Activated naive CD4-positive, alpha-beta T cell (primary cell): ENCODE results near the gene RNLS.
"Not testable (repeated sequence)": the region's sequence is repeated elsewhere in the genome, so short reads cannot be mapped to it uniquely, and the experiment has no call there.

Source experiments
- DNase-seq, 4 experiments: peaks; one replicate each; lab custom pipeline; 2025; lab: John Stamatoyannopoulos, UW

RNLS gene

DNA sequence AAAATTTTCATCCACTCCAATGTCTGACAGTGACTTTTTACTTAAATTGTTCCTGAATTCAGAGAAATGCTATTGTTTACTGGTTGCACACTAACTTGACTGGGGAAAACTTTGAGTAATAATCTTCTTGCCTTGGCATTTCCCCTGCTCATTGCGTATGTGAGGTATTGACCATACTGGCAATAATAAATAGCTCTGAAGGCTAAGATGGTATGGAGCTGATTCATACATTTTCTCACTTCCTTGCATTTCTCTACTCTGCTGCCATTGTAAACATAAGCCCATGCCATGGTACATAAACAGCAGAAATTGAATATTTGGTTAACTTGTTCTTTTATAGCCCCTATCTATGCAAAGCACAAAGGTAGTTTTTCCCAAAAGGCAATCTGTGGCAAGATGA, 290.0 kb downstream of the RNLS start:
- no peak for DNase-seq

DNA sequence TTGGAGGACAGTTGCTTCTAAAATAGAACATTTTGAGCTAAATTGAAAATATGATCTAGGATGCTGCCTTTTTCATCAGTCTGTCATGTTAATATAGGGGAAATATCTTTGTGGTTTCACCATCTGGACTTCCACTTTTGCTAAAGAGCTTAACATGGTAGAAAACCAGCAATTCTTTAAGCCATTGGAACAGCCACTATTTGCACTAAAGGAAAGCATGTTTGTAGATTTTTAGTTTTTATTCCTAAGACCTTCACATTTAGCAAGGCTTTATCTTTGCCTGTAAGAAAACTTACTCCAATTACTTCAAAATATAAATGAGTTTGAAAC, 291.0 kb downstream of the RNLS start:
- DNase-seq: no peak

DNA sequence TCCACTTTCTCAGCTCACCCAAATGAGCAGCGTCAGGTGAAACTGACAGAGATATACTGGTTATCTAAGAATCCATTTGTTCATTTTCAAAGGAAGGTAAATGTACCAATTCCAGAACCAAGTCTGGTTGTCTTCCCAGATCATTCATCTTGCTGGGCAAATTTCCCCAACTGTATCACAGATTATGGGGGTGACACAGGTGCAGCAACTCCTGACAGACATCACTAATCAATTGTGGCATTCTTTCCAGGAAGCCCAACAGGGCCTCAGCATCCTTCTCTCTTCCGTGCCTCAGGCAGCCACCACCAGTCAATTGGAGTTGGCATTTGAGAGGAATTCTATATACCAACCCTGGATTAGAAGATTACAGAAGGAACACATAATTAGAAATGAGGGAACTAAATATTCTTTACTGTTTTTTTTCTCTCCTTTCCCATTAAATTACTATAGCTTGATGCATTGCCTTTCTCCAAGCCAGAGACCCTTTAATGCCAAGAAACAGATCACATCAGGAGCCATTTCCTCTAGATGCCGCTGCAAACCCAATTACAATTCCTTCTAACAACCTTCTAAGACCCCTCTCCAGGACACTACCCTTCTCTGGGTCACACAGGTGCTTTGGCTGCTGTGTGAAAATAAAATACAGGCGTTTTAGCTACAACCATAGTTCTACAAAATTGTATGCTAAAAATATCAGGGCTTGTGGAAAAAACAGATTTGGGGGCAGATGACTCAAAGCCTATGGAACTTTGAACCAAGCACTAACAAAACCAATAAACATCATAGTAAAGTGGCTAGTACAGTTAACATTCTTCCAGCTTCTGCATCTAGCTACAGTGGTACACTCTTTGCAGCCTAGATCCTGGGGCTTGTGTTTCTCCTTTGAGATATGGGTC, 291.6 kb downstream of the RNLS start:
- DNase-seq: no peak

DNA sequence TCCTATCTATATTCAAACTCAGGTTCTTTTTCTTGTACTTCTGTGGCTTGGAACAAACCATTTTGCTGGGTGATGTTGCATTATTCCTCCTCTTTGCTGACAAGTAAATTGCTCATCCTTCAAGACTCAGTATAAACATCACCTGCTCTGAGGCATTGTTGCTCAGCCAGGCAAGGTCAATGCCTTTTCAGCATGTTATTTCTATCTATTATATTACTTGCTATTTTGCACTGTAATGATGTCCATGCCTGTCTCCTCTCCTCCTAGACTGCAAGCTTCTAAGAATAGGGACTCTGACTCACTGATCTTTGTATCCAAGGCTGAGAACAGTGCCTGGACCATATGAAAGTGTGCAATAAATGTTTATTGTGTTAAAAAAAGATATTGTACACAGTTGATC, 293.8 kb downstream of the RNLS start:
- DNase-seq: no peak

DNA sequence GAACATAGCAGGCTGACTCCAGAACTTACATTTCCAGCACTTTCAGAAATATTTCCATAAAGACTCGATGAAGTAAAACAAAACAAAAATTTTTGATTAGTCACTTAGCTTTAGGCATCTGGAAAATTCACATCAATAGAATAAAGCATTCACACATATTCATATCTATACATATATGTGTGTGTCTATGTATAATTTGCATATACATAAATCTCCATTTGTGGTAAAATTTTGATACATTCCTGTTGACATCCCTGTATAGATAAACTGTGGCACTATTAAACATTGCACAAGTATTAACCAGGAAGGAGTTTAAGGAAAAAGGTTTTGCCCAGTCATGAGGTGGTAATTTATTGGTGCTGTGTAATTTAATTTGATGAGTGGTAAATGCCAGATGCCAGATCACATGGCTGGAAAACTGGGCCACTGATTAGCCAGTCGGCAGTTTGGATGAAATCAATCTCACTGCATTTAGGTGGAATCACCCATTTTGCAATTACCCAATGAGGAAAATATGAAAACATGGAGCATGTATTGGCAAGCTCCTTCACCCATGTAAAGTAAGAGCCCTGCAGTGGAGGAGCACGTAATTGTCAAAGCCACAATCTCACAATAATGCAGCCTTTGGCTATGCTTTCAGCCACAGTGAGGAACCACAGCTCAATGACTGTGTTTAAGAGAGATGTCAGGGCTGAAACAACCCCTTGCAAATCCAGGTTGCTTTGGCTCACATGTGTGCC, 294.6 kb downstream of the RNLS start:
- DNase-seq: no peak

DNA sequence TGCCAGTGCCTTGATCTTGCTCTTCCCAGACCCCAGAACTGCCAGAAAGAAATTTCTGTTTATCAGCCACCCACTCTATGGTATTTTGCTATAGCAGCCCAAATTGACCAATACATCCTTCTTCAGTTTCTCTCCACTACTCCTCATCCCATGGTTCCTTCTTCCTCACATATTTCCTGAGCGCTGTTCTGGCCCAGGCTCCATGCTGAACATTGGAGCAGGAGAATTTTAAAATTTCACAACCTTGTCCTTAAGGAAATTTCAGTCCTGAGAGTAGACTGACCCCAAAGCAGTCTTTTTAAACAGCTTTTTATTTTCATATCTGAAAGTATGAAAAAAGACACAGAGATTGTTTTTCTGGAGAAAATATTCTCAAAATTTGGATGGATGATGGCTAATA, 297.1 kb downstream of the RNLS start:
- no peak for DNase-seq

DNA sequence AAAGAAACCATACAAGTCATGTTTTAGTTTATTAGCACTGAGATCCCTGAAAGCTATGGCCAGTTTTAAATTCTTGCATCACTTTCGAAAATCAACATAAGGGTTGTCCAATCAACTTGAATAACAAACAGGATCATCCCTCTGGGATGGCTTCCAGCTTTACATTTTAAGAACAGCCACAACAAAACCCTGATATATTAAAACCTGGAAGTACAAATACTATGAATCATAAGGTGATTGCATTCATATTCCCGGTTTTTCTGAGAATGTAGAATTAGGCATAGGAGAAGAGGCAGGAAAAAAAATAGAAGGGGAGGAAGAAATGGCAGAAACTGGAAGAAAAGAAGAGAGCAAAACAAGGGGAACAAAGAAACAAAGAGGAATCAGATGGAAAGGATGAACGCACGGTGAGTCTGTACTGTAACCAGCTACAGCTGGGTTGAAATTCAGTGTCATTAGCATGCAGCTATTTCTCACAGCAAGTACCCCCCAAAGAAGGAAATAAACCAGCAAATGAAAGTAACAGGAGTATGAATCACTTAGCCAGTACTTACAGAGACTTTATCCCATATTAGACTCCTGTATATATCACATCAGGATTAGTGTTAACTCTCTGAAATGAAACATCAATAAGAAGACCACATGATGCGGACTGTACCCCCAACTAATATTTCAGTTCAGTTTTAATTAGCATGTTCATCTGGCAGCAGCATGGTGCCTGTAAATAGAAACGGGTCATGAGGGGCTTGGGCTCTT, 301.3 kb downstream of the RNLS start:
- no peak for DNase-seq

DNA sequence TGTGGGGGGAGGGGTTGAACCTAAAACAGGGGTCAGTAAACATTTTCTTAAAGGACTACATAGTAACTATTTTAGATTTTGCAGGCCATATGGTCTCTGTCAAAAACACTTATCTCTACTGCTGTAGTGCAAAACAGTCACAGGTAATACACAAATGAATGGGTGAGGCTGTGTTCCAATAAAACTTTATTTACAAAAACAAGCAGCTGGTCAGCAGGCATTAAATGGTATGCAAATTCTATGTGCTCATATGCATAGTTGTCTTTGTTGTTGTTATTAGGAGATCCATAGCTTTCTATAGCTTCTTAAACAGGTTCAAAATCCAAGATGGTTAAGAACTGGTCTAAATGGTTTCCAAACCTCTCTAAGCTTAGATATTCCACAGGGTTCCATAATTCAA, 302.6 kb downstream of the RNLS start:
- no peak for DNase-seq

DNA sequence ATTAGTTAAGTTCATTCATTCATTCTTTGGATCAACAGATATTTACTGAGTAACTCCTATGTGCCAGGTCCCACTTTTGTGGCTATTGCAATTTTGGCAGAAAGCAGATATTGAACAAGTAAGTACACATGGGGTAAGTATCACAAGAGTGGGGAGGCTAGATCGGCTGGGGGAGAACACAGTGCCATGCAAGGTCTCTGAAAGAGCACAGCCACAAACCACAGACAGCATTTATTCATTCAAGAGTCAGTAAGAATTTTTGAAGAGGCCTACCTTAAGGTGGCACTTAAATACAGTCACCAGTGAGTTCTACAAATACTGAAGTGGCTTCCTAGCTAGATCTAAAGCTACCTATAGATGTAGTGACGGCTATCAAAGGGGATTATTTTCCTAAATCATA, 304.2 kb downstream of the RNLS start:
- no peak for DNase-seq

DNA sequence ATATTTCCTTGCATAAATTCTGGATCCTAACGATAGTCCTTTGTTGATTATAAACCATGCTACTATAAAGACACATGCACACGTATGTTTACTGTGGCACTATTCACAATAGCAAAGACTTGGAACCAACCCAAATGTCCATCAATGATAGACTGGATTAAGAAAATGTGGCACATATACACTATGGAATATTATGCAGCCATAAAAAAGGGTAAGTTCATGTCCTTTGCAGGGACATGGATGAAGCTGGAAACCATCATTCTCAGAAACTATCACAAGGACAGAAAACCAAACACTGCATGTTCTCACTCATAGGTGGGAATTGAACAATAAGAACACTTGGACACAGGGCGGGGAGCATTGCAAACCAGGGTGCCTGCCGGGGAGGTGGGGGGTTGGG, 306.2 kb downstream of the RNLS start:
- DNase-seq: not testable (repeated sequence)

DNA sequence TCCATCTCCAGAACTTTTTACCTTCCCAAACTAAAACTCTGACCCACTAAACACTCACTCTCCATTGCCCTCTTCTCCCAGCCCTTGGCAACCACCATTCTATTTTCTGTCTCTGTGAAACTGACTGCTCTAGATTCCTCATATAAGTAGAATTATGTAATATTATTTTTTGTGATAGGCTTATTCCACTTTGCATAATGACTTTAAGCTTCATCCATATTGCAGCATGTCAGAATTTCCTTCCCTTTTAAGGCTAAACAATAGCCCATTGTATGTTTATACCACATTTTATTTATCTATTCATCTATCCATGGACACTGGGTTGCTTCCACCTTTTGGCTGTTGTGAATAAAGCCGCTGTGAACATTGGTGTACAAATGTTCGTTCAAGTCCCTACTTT, 308.8 kb downstream of the RNLS start:
- DNase-seq: no peak

DNA sequence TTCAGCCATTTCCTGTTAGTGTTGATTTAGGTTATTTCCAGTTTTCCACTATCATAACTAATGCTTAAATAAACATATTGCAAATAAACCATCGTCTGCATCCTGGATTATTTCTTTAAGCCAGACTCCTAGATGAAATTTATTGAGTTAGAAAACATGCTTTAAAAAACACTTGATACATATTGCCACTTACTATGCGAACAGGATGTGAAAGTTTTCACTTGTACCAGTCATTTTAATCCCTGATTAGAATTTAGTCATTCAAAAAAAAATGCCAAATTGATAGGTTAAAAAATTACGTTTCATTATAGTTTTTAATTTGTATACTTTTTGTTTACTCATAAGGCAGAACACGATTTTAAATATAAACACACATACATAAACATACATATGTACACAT, 309.6 kb downstream of the RNLS start:
- no peak for DNase-seq

DNA sequence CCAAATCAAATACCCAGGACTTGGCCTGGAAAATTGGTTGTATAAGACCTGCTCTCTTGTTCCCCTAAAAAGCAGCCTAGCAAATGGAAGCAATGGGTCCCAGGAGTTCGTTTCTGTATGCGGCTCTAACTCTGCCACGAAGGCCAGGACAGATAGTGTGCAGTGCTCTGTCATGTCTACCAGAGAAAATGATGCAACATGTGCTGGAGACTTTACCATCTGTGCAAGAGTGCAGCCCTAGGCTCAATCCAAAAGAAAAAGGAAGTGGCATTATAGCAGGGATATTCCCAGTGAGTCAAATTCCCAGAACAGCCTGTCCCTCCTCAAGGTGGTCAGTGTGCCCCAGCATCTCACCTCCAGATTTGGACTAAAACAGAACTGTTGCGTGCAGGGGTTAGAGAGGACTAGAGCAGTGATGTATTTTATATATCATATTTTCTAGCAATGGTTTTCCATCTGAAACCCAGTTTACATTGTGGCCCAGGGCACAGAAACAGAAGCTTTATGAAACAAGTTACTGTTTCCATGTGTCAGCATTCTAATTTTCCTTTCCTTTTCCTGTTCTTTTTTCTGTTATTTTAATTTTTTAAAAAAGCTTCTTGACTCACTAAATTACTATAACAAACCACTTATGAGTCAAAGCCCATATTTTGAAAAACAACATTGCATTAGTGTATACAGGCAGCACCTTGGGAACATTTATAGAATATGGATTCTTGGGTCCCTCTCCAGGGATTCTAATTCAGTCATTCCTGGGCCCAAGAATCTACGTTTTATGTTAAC, 311.2 kb downstream of the RNLS start:
- DNase-seq: no peak

DNA sequence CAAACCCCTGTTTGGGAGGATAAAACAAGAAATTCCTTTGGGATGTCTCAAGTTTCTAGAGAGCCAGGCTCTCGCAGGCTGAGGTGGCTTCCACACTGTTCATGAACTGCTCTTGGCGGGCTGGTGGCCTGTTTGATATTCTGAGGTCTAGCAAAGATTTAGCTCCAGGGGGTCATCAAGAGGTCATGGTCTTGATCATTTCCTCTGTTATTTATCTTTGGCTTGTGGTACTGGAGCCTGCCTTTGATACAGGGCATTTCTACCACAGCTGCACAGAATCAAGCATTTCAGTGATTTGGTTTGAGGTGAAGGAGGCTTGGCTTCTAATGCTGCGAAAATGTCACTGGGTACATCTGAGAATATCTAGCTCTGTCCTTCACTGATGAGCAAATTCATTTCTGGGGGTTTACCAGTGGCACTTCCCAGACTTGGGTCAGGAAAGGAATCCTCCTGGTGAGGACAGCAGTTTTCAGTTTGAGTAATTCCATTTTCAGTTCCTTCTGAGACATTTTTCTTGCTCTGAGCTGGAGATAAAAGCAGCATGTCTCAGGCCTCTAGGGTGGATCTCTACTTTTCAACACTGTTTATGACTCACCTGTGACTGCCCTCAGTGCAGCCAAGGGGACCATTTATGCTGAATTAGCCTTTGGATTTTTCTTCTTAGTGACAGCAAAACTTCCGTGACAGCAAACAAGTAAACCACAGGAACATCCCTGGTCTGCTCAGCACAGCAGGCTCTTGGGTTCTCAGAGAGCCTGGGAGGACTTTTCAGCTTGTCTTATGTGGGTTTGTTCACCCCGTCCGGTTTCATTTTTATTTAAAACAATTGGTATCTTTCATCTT, 312.0 kb downstream of the RNLS start:
- no peak for DNase-seq

DNA sequence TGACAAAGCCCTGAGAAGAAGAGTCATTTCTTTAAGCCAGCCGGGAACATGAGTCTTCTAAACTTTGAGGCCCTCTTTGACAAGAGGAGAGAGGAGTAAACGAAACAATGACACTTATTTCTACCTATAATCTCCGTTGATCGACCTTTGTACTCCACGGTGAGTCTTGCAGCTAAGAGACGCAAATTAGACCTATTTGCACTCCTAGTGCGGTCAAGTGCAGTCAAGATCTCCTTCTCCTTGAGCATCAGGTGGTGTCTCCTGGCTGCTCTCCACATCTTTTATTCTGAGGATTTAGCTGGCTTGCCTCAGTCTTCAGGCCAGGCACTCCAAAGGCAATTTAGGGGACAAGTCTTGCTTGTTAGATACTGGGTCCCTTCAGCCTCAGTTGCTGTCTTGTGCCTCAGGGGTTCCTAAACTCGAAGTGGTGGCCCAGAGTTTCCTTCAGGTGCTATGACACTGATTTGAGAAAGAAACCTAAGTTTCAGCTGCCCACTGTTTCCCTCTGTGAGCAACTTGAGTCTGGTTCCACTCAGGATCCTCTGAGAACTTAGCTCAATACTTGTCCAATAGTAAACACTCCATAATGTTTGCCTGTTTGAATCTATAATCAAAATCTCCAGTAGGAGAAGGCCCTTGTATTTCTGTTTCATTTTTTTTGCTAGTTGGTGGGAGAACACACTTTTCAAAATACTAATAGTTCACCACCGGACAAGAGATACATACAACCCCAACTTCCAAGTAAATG, 312.9 kb downstream of the RNLS start:
- no peak for DNase-seq

DNA sequence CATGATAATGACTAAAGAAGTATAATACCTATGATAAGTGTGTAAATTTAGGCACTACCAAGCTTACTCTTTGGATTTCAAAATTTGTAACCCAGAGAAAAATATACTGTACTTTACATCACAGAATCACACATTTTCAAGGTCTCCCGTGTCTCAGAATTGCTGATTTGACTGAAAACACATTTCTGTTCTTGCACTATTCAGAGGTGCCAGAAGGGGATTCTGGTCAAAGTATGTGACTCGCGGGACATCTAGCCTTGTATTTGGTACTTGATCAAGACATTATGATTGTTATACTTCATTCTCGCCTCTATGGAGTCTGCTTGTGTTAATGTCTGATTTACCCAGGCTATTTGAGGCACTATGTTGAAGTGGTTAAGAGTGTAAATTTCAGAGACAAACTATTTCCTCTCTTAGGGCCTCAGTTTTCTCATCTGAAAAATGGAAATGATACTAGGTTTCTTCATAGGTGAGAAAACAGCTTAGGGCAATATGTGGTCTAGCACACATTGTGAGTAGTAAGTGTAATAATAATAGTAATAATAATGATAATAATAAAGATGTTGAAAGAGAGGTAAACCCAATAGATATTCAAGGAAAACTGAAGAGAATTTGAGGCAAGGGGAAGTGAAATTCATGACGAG, 320.4 kb downstream of the RNLS start:
- DNase-seq: no peak

DNA sequence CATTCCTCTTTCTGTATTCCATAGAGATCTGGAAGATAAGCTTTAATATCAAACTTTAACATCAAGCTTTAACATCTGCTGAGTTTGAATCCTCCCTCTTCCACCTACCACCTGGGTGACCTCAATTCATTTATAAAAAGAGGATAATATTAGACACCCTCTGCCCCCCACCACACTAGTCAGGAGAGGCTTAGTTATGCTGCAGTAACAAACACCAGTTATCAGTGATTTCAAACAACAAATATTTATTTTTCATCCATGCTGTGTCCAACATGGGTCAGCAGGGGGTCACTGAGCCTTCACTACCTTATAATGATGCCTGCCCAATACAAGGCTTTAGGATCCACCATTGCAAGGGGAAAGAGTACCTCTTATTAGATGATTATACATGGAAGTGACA, 322.0 kb downstream of the RNLS start:
- no peak for DNase-seq

DNA sequence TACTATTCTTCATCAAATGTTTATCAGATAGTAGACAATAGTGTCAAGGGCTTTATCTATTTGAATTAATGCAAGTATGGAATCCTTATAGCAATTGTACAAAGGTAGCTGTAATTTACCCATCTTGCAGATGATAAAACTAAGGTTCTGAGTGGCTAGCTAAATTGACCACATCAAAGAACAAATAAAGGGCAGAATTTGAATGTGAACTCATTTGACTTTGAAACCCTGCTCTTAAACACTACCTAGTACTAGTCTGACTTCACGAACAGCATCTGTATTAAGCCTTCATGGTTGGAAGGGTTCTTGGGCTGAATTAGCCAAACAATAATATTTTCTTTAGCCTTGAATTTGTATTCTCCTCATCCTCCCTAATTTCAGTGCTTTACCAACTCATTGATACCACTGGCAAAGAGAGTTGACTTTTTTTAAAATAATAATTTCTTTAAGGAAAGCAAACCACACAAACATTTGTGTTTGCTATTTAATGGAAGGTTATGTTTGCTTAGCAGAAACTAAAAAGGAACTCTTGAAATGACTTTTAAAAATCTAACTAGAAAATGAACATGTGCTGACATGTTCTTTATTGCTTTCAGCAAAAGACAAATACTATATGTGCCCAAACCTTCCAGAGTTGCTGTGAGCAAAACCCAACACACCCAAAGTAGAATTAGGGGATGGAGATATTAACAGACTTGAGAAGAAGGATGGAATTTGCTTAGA, 322.6 kb downstream of the RNLS start:
- no peak for DNase-seq

DNA sequence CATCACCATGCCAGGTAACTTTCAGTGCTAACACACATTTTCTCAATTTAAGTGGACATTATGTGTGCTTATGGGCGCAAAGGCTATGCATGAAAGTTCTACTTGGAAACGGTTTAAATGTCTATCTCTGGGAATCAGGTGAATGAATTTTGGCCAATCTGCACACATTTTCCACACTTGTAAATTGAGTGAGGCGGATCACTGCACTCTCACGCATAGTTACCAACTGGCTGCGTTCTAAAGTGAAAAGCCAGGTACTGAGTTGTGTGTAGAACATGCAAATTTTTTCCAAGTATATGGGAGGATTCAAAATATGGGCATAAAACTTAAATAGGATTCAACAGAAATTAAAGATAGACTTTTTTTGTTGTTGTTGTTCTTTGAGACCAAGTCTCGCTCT, 323.7 kb downstream of the RNLS start:
- DNase-seq: no peak
